Erythroblast (primary cell): ENCODE results near the gene MICAL2.

ENCODE experiments used
- DNase-seq, 2 experiments: peaks; one replicate each; lab custom pipeline; 2025; lab: John Stamatoyannopoulos, UW
- GATA1 ChIP-seq: IDR thresholded peaks from 2 replicates; pipeline ENCODE4 v1.6.1; 2011; ENCODE audit warnings: low read depth, mild to moderate bottlenecking, control low read depth, low read length, moderate library complexity
- POLR2A ChIP-seq: IDR thresholded peaks from 2 replicates; pipeline ENCODE4 v1.6.1; 2011; ENCODE audit warnings: mild to moderate bottlenecking, low read length

The MICAL2 gene

DNA sequence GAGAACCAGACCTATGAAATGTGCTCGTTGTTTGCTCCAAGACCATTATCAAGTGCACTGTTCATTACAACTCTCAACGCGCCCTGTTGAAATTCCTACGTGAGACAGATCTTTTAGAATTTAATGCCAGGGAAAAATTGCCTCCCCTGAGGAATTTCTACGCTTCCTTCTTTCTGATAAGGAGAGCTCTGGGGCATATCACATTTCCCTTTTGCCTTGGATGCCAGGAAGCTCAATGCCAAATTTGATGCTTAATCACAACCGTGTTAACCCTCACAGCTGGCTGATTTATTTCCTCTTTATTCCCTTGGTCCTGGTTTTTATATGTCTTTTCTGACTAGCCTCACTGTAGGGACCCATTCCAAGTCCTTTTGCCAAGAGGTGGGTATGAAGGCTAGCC, 109.4 kb downstream of the MICAL2 start:
- TF ChIP-seq GATA1 = no peak
- TF ChIP-seq POLR2A = no peak

GRCh38 chr11:12220305-12220704, 109.9 kb downstream of the MICAL2 start:
- TF ChIP-seq GATA1 (no peak), POLR2A (no peak)
- no peak for DNase-seq

More for the DNA sequence above, 109.4 kb downstream of the MICAL2 start:
- no peak for DNase-seq

DNA sequence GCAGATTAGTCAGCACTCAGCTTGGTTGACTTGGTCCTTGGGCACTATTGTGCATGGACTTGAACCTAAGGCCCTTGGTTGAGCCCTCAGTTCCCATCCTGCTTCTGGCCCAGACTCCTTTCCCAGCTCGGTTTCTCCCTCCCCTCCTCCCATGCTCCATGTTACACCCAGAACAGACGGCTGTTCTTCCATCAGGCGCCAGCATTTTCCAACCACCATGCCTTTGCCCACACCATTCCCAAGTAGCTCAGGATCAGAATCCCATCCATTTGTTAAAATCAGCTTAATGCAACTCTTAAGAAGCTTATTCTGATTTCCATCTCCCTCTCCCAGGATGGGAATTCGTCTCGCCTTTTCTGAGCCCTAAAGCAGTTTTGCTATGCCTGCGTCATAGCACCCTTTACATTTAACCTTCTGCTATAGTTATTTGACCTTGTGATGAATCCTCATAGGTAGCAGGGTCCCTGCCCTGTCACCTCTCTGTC, 110.7 kb downstream of the MICAL2 start:
- TF ChIP-seq POLR2A = no peak
- no peak for TF ChIP-seq GATA1
- DNase-seq = no peak

- DNase-seq = no peak
- TF ChIP-seq GATA1 (no peak), POLR2A (no peak)
These were observed 111.8 kb downstream of the MICAL2 start for GRCh38 chr11:12222055-12222792.

DNA sequence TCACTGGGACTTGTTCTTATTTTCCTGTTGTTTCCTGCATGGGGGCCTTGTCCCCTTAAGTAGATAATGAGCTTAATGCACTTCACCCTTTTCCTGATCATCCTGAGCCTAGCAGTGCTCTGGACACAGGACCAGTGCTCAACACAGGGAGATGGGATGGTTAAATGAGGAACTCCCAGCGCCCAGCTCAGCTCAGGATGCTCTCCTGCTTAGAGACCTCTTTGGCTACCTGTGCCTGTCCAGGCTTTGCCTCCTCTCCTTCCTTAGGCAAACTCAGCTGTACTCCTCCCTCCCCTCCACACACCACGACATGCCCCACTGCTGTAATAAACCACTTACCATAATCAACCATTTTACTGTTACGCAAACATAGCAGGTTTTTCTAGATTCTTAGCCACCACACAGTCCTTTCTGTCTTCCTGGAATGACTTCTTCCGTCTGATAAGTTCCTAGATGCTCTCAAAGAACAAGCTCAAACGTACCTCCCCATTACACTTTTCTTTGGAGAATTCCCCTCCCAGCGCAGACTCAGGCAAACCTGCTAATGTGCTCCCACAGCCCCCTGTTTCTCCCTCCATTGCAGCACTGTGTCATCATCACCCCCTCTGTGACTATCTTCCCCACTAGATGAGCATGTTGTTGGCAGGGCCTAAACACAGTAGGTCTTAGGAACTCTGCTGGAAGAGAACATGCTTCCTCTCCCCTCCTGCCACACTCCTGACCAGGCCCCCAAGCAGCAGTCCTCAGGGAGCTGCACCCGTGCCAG, 113.6 kb downstream of the MICAL2 start:
- DNase-seq = peak in 1 of 2 experiments; percentile 67
- TF ChIP-seq GATA1 (no peak), POLR2A (peak; percentile 32)

GRCh38 chr11:12224537-12224893, 114.1 kb downstream of the MICAL2 start:
- peak; percentile 12 to 48 for DNase-seq
- TF ChIP-seq GATA1 (no peak), POLR2A (peak; percentile 52)

GRCh38 chr11:12225046-12225739, 114.8 kb downstream of the MICAL2 start:
- TF ChIP-seq GATA1 (no peak), POLR2A (no peak)
- DNase-seq = no peak

- TF ChIP-seq GATA1 = no peak
- no peak for TF ChIP-seq POLR2A
These were observed 115.7 kb downstream of the MICAL2 start for GRCh38 chr11:12226093-12226492.

GRCh38 chr11:12229450-12230229, 119.2 kb downstream of the MICAL2 start:
- TF ChIP-seq GATA1 (no peak), POLR2A (no peak)
- no peak for DNase-seq

More at GRCh38 chr11:12226093-12226492, 115.7 kb downstream of the MICAL2 start:
- no peak for DNase-seq

DNA sequence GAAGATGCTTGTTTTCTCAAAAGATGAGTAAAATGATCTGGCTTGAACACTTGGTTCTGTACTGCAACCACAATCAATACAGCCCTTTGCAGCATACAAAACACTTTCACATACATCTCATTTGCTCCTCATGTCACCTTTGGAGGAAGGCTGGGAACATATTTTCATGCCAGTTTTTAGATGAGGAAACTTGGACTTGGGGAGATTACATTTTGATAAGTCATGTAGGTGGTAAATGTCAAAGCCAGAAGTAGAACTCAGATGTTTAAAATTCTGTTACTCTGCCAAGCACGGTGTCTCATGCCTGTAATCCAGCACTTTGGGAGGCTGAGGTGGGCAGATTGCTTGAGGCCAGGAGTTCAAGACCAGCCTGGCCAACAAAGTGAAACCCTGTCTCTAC, 121.8 kb downstream of the MICAL2 start:
- TF ChIP-seq POLR2A (no peak), GATA1 (no peak)
- no peak for DNase-seq

DNA sequence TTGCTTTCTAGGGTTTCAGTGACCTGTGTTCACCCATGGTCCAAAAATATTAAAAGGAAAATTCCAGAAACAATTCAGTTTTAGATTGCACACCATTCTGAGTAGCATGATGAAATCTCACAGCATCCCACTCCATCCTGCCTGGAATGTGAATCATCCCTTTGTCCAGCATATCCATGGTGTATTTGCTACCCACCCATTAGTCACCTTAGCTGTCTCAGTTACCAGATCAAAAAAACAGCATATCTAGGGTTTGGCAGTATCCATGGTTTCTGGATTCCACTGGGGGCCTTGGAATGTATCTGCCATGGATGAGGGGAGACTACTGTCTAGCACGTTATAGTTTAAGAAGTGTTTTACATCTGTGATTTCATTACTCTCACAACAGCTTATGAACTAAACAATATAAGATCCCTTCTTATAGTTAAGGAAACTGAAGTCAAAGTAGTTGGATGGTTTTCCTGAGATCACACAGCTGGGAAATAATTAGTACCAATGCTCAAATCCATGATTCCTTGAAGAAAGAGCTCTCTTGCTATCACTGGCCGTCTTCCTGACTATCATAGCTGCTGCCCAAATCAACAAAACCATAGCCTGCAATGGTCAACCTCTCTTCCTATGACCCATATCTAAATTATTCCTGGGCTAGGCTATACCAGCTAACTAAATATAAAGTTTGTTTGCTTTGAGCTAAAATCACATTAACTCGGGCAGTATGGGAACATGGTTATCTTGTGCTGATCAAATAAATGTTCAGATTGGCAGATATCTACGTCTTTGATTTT, 122.6 kb downstream of the MICAL2 start:
- TF ChIP-seq POLR2A = no peak
- no peak for TF ChIP-seq GATA1
- no peak for DNase-seq

GRCh38 chr11:12233602-12233925, 123.2 kb downstream of the MICAL2 start:
- DNase-seq = no peak
- no peak for TF ChIP-seq GATA1
- TF ChIP-seq POLR2A = no peak

DNA sequence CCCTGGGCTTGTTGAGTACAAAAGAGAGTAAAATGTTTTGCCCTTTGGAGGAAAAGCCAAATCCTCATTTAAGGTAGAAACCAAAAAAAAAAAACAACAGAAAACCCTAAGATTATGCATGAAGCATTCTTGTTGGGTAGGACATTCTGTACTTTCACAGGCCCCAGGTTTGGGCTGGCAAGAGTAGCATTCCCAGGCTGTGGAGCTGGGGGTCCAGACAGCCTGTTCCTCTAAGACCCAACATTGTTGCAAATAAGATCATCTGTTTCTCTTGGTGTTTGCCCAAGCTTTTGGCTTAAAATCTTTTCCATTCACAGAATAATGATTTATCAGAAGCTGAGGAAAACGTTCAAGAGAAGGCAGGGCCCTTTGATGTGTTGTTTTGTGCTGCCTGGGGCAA, 123.8 kb downstream of the MICAL2 start:
- DNase-seq = no peak
- TF ChIP-seq GATA1 (no peak), POLR2A (no peak)
